GM12878 (cell line): ENCODE results near the gene FCER2. TPM values are rescaled to one million over a fixed set of nuclear protein-coding genes. Genes with fewer than 3 reads are reported as not detected.

Experiments used
- ASH2L ChIP-seq: fragments of 300-600, 200-600 bp; sonication (generic); IDR thresholded peaks from 2 replicates; pipeline ENCODE4 v1.6.1; 2017; ENCODE audit warnings: low read depth, mild to moderate bottlenecking, borderline replicate concordance
- BMI1 ChIP-seq: fragments of 450-650 bp; IDR thresholded peaks from 2 replicates; pipeline ENCODE4 v1.6.1; 2016; ENCODE audit warnings: mild to moderate bottlenecking, moderate library complexity, borderline replicate concordance
- DPF2 ChIP-seq: fragments of 450-650 bp; IDR thresholded peaks from 2 replicates; pipeline ENCODE4 v1.6.1; 2017; ENCODE audit warnings: mild to moderate bottlenecking
- ETV6 ChIP-seq, 2 experiments: fragments of 450-650 bp in 1 of 2; IDR thresholded peaks in 1 of 2; conservative IDR thresholded peaks in 1 of 2; 2 replicates each; pipeline ENCODE4 v1.6.1; 2014; ENCODE audit warnings: antibody characterized with exemption in 1 of 2, borderline replicate concordance in 1 of 2, low read depth in 1 of 2, mild to moderate bottlenecking in 1 of 2, moderate library complexity in 1 of 2
- FOXK2 ChIP-seq: fragments of 450-650 bp; IDR thresholded peaks from 2 replicates; pipeline ENCODE4 v1.6.1; 2017; ENCODE audit warnings: mild to moderate bottlenecking, moderate library complexity
- HCFC1 ChIP-seq: fragments of 150-350 bp; IDR thresholded peaks from 2 replicates; pipeline ENCODE4 v1.6.1; 2014; ENCODE audit warnings: low read length
- IKZF2 ChIP-seq, 2 experiments: fragments of 450-650 bp; IDR thresholded peaks; 2 replicates each; pipeline ENCODE4 v1.6.1; 2017; ENCODE audit warnings: mild to moderate bottlenecking in 2 of 2, moderate library complexity in 2 of 2
- JUNB ChIP-seq: IDR thresholded peaks from 2 replicates; pipeline ENCODE4 v1.6.1; 2016; ENCODE audit warnings: antibody characterized with exemption, mild to moderate bottlenecking
- NRF1 ChIP-seq: conservative IDR thresholded peaks from 2 replicates; pipeline ENCODE4 v1.6.1; 2011; ENCODE audit warnings: mild to moderate bottlenecking, low read depth, low read length, improper control_type of control experiment
- POLR2A ChIP-seq: IDR thresholded peaks from 2 replicates; pipeline ENCODE4 v1.6.1; 2011; ENCODE audit warnings: low read depth, mild to moderate bottlenecking, low read length
- RB1 ChIP-seq: fragments of 450-650 bp; formaldehyde crosslinking; IDR thresholded peaks from 2 replicates; pipeline ENCODE4 v1.6.1; 2017; ENCODE audit warnings: mild to moderate bottlenecking, borderline replicate concordance
- SMAD1 ChIP-seq: fragments of 450-650 bp; IDR thresholded peaks from 2 replicates; pipeline ENCODE4 v1.6.1; 2018; ENCODE audit warnings: mild to moderate bottlenecking, low read depth; ENCODE audit not compliant: partially characterized antibody
- SREBF1 ChIP-seq: IDR thresholded peaks from 2 replicates; pipeline ENCODE4 v1.6.1; 2012; ENCODE audit warnings: mild to moderate bottlenecking, low read length
- SUZ12 ChIP-seq: fragments of 200-600 bp; sonication (generic); IDR thresholded peaks from one replicate; pipeline ENCODE4 v1.6.1; 2018; ENCODE audit warnings: antibody characterized with exemption, mild to moderate bottlenecking; ENCODE audit not compliant: unreplicated experiment
- ZNF207 ChIP-seq: fragments of 450-650 bp; IDR thresholded peaks from 2 replicates; pipeline ENCODE4 v1.6.1; 2014; ENCODE audit warnings: antibody characterized with exemption, mild to moderate bottlenecking, borderline replicate concordance
- polyA plus RNA-seq, 11 experiments: library from polyadenylated mRNA; depleted of rRNA in 4 of 11; unstranded in 6 of 11; stranded (reverse) in 5 of 11; fragments of >200 nt; fragmentation: Nextera tagmentation in 4 of 11; fragmentation: Illumina TruSeq in 1 of 11; extraction: Ambion mirVana in 4 of 11; extraction: Trizol in 1 of 11; gene quantifications; 1 replicate in 1 of 11; 2 replicates in 10 of 11; pipeline versions ENCODE4 v1.2.1 to v1.2.3, GENCODE V29; 2011 to 2016; ENCODE audit warnings: inconsistent platforms in 2 of 11, missing spikeins in 2 of 11, low read depth in 1 of 11
- total RNA-seq, 4 experiments: library from RNA; depleted of rRNA in 3 of 4; stranded (reverse); fragments of >200 nt in 3 of 4; fragmentation: Illumina TruSeq in 1 of 4; extraction: Trizol in 1 of 4; gene quantifications; 2 replicates each; pipeline versions ENCODE4 v1.2.1 to v1.2.3, GENCODE V29; 2013 to 2021
- TF ChIP-seq, protein P1 (sequence below): fragments of 450-650 bp; formaldehyde crosslinking; IDR thresholded peaks from 2 replicates; pipeline ENCODE4 v1.5.0; 2022; ENCODE audit warnings: mild to moderate bottlenecking, missing genetic modification characterization
- TF ChIP-seq, protein P2 (sequence below): fragments of 150-350 bp; IDR thresholded peaks from 2 replicates; pipeline ENCODE4 v1.6.1; 2014; ENCODE audit warnings: mild to moderate bottlenecking, low read depth, low read length
- TF ChIP-seq, protein P3 (sequence below): IDR thresholded peaks from 2 replicates; pipeline ENCODE4 v1.6.1; 2012; ENCODE audit warnings: low read depth, low read length, improper control_type of control experiment
- TF ChIP-seq, protein P4 (sequence below): fragments of 450-650 bp; IDR thresholded peaks from 2 replicates; pipeline ENCODE4 v1.6.1; 2017; ENCODE audit warnings: antibody characterized with exemption, mild to moderate bottlenecking, moderate library complexity
- TF ChIP-seq, protein P5 (sequence below): fragments of 450-650 bp; conservative IDR thresholded peaks from 2 replicates; pipeline ENCODE4 v1.6.1; 2017; ENCODE audit warnings: mild to moderate bottlenecking, moderate library complexity

FCER2 gene
- total and polyA plus RNA-seq, 10 of the 15 experiments (the other 5 are each of a cell fraction or from before 2014, with no cell fraction given), result 44.0 to 424 (median 241) TPM

DNA sequence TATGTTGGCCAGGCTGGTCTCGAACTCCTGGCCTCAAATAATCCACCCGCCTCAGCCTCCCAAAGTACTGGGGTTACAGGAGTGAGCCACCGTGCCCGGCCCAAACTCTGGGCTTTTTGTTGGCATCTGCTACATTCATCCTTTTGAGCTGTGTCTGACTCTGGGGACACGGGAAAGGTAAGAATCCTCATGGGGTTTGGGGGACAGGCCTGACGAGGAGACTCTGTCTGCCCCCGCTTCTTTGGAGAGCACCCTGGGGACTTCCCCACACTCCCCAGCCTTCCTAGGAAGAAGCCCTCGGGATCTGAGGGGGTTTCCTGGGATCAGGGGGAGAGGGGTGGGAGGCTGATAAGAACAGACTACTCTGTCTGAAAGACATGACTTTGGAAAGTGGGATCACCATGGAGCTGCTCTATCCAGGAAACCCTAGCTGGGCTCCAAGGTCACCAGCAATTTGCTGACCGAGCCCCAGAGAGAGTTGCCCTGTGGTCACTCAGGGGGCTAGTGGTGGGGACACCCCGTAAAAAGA is 8.1 kb upstream of the FCER2 start (continued):
- no peak for TF ChIP-seq ASH2L
- no peak for TF ChIP-seq HCFC1
- TF ChIP-seq, protein P1, sequence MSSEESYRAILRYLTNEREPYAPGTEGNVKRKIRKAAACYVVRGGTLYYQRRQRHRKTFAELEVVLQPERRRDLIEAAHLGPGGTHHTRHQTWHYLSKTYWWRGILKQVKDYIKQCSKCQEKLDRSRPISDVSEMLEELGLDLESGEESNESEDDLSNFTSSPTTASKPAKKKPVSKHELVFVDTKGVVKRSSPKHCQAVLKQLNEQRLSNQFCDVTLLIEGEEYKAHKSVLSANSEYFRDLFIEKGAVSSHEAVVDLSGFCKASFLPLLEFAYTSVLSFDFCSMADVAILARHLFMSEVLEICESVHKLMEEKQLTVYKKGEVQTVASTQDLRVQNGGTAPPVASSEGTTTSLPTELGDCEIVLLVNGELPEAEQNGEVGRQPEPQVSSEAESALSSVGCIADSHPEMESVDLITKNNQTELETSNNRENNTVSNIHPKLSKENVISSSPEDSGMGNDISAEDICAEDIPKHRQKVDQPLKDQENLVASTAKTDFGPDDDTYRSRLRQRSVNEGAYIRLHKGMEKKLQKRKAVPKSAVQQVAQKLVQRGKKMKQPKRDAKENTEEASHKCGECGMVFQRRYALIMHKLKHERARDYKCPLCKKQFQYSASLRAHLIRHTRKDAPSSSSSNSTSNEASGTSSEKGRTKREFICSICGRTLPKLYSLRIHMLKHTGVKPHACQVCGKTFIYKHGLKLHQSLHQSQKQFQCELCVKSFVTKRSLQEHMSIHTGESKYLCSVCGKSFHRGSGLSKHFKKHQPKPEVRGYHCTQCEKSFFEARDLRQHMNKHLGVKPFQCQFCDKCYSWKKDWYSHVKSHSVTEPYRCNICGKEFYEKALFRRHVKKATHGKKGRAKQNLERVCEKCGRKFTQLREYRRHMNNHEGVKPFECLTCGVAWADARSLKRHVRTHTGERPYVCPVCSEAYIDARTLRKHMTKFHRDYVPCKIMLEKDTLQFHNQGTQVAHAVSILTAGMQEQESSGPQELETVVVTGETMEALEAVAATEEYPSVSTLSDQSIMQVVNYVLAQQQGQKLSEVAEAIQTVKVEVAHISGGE, result no peak
- TF ChIP-seq SUZ12, result no peak
- TF ChIP-seq RB1, result no peak
- TF ChIP-seq IKZF2 (IDR thresholded peaks at IDR 0.05), result peak; percentile 24 to 34; a peak in 1 of 4 replicates
- TF ChIP-seq SMAD1, result no peak
- TF ChIP-seq FOXK2, result no peak
- no peak for TF ChIP-seq SREBF1
- TF ChIP-seq, protein P2, sequence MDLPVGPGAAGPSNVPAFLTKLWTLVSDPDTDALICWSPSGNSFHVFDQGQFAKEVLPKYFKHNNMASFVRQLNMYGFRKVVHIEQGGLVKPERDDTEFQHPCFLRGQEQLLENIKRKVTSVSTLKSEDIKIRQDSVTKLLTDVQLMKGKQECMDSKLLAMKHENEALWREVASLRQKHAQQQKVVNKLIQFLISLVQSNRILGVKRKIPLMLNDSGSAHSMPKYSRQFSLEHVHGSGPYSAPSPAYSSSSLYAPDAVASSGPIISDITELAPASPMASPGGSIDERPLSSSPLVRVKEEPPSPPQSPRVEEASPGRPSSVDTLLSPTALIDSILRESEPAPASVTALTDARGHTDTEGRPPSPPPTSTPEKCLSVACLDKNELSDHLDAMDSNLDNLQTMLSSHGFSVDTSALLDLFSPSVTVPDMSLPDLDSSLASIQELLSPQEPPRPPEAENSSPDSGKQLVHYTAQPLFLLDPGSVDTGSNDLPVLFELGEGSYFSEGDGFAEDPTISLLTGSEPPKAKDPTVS, result no peak
- no peak for TF ChIP-seq JUNB
- TF ChIP-seq, protein P3, sequence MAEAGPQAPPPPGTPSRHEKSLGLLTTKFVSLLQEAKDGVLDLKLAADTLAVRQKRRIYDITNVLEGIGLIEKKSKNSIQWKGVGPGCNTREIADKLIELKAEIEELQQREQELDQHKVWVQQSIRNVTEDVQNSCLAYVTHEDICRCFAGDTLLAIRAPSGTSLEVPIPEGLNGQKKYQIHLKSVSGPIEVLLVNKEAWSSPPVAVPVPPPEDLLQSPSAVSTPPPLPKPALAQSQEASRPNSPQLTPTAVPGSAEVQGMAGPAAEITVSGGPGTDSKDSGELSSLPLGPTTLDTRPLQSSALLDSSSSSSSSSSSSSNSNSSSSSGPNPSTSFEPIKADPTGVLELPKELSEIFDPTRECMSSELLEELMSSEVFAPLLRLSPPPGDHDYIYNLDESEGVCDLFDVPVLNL, result no peak
- TF ChIP-seq, protein P4, sequence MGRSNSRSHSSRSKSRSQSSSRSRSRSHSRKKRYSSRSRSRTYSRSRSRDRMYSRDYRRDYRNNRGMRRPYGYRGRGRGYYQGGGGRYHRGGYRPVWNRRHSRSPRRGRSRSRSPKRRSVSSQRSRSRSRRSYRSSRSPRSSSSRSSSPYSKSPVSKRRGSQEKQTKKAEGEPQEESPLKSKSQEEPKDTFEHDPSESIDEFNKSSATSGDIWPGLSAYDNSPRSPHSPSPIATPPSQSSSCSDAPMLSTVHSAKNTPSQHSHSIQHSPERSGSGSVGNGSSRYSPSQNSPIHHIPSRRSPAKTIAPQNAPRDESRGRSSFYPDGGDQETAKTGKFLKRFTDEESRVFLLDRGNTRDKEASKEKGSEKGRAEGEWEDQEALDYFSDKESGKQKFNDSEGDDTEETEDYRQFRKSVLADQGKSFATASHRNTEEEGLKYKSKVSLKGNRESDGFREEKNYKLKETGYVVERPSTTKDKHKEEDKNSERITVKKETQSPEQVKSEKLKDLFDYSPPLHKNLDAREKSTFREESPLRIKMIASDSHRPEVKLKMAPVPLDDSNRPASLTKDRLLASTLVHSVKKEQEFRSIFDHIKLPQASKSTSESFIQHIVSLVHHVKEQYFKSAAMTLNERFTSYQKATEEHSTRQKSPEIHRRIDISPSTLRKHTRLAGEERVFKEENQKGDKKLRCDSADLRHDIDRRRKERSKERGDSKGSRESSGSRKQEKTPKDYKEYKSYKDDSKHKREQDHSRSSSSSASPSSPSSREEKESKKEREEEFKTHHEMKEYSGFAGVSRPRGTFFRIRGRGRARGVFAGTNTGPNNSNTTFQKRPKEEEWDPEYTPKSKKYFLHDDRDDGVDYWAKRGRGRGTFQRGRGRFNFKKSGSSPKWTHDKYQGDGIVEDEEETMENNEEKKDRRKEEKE, result no peak
- TF ChIP-seq, protein P5, sequence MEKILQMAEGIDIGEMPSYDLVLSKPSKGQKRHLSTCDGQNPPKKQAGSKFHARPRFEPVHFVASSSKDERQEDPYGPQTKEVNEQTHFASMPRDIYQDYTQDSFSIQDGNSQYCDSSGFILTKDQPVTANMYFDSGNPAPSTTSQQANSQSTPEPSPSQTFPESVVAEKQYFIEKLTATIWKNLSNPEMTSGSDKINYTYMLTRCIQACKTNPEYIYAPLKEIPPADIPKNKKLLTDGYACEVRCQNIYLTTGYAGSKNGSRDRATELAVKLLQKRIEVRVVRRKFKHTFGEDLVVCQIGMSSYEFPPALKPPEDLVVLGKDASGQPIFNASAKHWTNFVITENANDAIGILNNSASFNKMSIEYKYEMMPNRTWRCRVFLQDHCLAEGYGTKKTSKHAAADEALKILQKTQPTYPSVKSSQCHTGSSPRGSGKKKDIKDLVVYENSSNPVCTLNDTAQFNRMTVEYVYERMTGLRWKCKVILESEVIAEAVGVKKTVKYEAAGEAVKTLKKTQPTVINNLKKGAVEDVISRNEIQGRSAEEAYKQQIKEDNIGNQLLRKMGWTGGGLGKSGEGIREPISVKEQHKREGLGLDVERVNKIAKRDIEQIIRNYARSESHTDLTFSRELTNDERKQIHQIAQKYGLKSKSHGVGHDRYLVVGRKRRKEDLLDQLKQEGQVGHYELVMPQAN, result no peak
- no peak for TF ChIP-seq ZNF207
- no peak for TF ChIP-seq POLR2A
- 0 out of 2 replicates have a peak, but pooled peaks have one; percentile 30 for TF ChIP-seq DPF2
- no peak for TF ChIP-seq BMI1
- TF ChIP-seq NRF1, result no peak
- TF ChIP-seq ETV6 (conservative IDR thresholded peaks at IDR 0.05 in 1 of 2, IDR thresholded peaks at IDR 0.05 in 1 of 2; ENCODE audit: borderline replicate concordance in 1 of 2, low read depth in 1 of 2), result no peak
